Fibroblast of lung (primary cell): ENCODE data around the gene MAPK13. TPM values are rescaled to one million over a fixed set of nuclear protein-coding genes. Genes with fewer than 3 reads are reported as not detected.
"Not testable (repeated sequence)": the region's sequence is repeated elsewhere in the genome, so short reads cannot be mapped to it uniquely, and the experiment has no call there.

Experiments
- DNase-seq, 2 donors: peaks; one replicate each; pipeline versions ENCODE4 v3.0.0 to v3.0.0-alpha.2; 2010; ENCODE audit warnings: low read depth in 2 of 2
- H2AFZ ChIP-seq: 2 replicates; pipeline ENCODE4 v1.5.1; 2012; ENCODE audit warnings: low read length, control low read depth, inconsistent platforms
- H3K27ac ChIP-seq: 2 replicates; pipeline ENCODE4 v1.5.1; 2011; ENCODE audit warnings: low read length, control low read depth; ENCODE audit not compliant: insufficient read depth
- H3K27me3 ChIP-seq: 2 replicates; pipeline ENCODE4 v1.5.1; 2011; ENCODE audit warnings: mild to moderate bottlenecking, low read length; ENCODE audit not compliant: control insufficient read depth, insufficient read depth
- H3K36me3 ChIP-seq: 2 replicates; pipeline ENCODE4 v1.5.1; 2011; ENCODE audit warnings: low read length; ENCODE audit not compliant: control insufficient read depth, insufficient read depth
- H3K4me1 ChIP-seq: 2 replicates; pipeline ENCODE4 v1.5.1; 2011; ENCODE audit warnings: low read length; ENCODE audit not compliant: control insufficient read depth, insufficient read depth; ENCODE audit errors: extremely low read depth
- H3K4me2 ChIP-seq: 2 replicates; pipeline ENCODE4 v1.5.1; 2011; ENCODE audit warnings: low read length, control low read depth; ENCODE audit not compliant: insufficient read depth; ENCODE audit errors: extremely low read depth
- H3K4me3 ChIP-seq, 4 experiments: fragments of 200-600 bp in 1 of 4; sonication (generic) in 1 of 4; replicated peaks in 1 of 4; 2 replicates each; pipeline ENCODE4 v1.5.1; 2011 to 2016; ENCODE audit warnings: low read length in 4 of 4, low read depth in 3 of 4, mild to moderate bottlenecking in 3 of 4, control low read depth in 2 of 4, inconsistent platforms in 1 of 4, mixed read lengths in 1 of 4; ENCODE audit not compliant: insufficient read depth in 1 of 4; ENCODE audit errors: control extremely low read depth in 1 of 4
- H3K79me2 ChIP-seq: 2 replicates; pipeline ENCODE4 v1.5.1; 2012; ENCODE audit warnings: mild to moderate bottlenecking, low read length, inconsistent platforms; ENCODE audit not compliant: control insufficient read depth, insufficient read depth
- H3K9ac ChIP-seq: 2 replicates; pipeline ENCODE4 v1.5.1; 2011; ENCODE audit warnings: mild to moderate bottlenecking, low read length, control low read depth; ENCODE audit not compliant: insufficient read depth
- H3K9me3 ChIP-seq: 2 replicates; pipeline ENCODE4 v1.5.1; 2012; ENCODE audit warnings: low read depth, low read length; ENCODE audit not compliant: control insufficient read depth, insufficient read depth
- H4K20me1 ChIP-seq: 2 replicates; pipeline ENCODE4 v1.5.1; 2011; ENCODE audit warnings: low read length; ENCODE audit not compliant: control insufficient read depth, insufficient read depth; ENCODE audit errors: extremely low read depth
- CTCF ChIP-seq, 2 donors: IDR thresholded peaks in 1 of 2; conservative IDR thresholded peaks in 1 of 2; 1 replicate in 1 of 2; 2 replicates in 1 of 2; pipeline ENCODE4 v1.5.1; 2011 to 2012; ENCODE audit warnings: low read length in 2 of 2, control low read depth in 1 of 2, inconsistent platforms in 1 of 2, low read depth in 1 of 2, mild to moderate bottlenecking in 1 of 2
- EZH2 ChIP-seq: IDR thresholded peaks from 2 replicates; pipeline ENCODE4 v1.5.1; 2012; ENCODE audit warnings: low read length, control low read depth, mild to moderate bottlenecking; ENCODE audit errors: missing control alignments
- polyA minus RNA-seq: library from RNA; depleted of rRNA, polyadenylated mRNA; stranded (reverse); fragments of >200 nt; gene quantifications from 2 replicates; pipeline ENCODE4 v1.2.3, GENCODE V29; 2011; ENCODE audit warnings: low replicate concordance
- polyA plus RNA-seq, 2 donors: library from polyadenylated mRNA; depleted of rRNA in 1 of 2; stranded (reverse) in 1 of 2; unstranded in 1 of 2; fragments of >200 nt; gene quantifications; 2 replicates each; pipeline ENCODE4 v1.2.1, GENCODE V29; 2011 to 2012; ENCODE audit warnings: missing spikeins in 1 of 2
- total RNA-seq: library from RNA; depleted of rRNA; stranded (reverse); fragments of >200 nt; gene quantifications from 2 replicates; pipeline ENCODE4 v1.2.1, GENCODE V29; 2014

Gene MAPK13
- total RNA-seq (5.4 and 7.6 TPM in 2 replicates), polyA plus RNA-seq (3.0 and 6.8 TPM in 2 replicates), polyA minus RNA-seq (4.1 and 21.0 TPM in 2 replicates)
- polyA plus RNA-seq (2012), result 2.9 and 8.3 TPM in 2 replicates

- peak in 1 of 2 donors; percentile 15 for DNase-seq
- Histone ChIP-seq H3K4me1 (peaks cover 31% of the 10 kb centered on the region), H2AFZ (peak within 1 kb of the TSS; percentile 43)
Observed at GRCh38 chr6:36129941-36130666, at the start of gene MAPK13. Gene MAPK13 (plus strand): TSS chr6:36130513. CDS start chr6:36130583, 70 bp downstream.

GRCh38 chr6:36082318-36082717 is 48.0 kb upstream of the MAPK13 start:
- H3K36me3 ChIP-seq, result peaks cover 9% of the 10 kb centered on the region
- TF ChIP-seq CTCF (conservative IDR thresholded peaks at IDR 0.05 in 1 of 2, IDR thresholded peaks at IDR 0.05 in 1 of 2; ENCODE audit: low read depth in 1 of 2, low read length in 2 of 2) (no peak), EZH2 (no peak)

More at GRCh38 chr6:36129941-36130666, at the start of gene MAPK13:
- H3K27me3 ChIP-seq, result no peaks in the 10 kb centered on the region
- H3K4me2 ChIP-seq, result peak within 1 kb of the TSS; percentile 66
- H3K27ac ChIP-seq, result peak within 1 kb of the TSS; percentile 53
- TF ChIP-seq EZH2, result no peak
- no peak for TF ChIP-seq CTCF (conservative IDR thresholded peaks at IDR 0.05 in 1 of 2, IDR thresholded peaks at IDR 0.05 in 1 of 2; ENCODE audit: low read depth in 1 of 2, low read length in 2 of 2)
- no peaks in the 10 kb centered on the region for H4K20me1 ChIP-seq
- H3K9ac ChIP-seq, result peak within 1 kb of the TSS; percentile 32
- H3K36me3 ChIP-seq, result no peaks in the 10 kb centered on the region
- H3K9me3 ChIP-seq, result no peaks in the 10 kb centered on the region
- no peak within 1 kb of the TSS for H3K4me3 ChIP-seq
- no peaks in the 10 kb centered on the region for H3K79me2 ChIP-seq

GRCh38 chr6:36083446-36083845 is 46.9 kb upstream of the MAPK13 start:
- no peak overlapping the region for H3K27ac ChIP-seq
- peak in 1 of 2 donors; percentile 6 for DNase-seq
- no peak overlapping the region for H3K4me3 ChIP-seq
- no peaks in the 10 kb centered on the region for H3K27me3 ChIP-seq
- no peak overlapping the region for H2AFZ ChIP-seq
- no peaks in the 10 kb centered on the region for H4K20me1 ChIP-seq
- no peak overlapping the region for H3K9ac ChIP-seq
- TF ChIP-seq EZH2 (no peak), CTCF (conservative IDR thresholded peaks at IDR 0.05 in 1 of 2, IDR thresholded peaks at IDR 0.05 in 1 of 2; ENCODE audit: low read depth in 1 of 2, low read length in 2 of 2) (no peak)
- no peaks in the 10 kb centered on the region for H3K79me2 ChIP-seq
- H3K4me1 ChIP-seq, result no peaks in the 10 kb centered on the region
- H3K9me3 ChIP-seq, result no peaks in the 10 kb centered on the region
- H3K36me3 ChIP-seq, result peaks cover 9% of the 10 kb centered on the region
- no peak overlapping the region for H3K4me2 ChIP-seq

More at GRCh38 chr6:36082318-36082717, 48.0 kb upstream of the MAPK13 start:
- Histone ChIP-seq H4K20me1 (no peaks in the 10 kb centered on the region), H3K4me1 (no peaks in the 10 kb centered on the region), H3K9ac (no peak overlapping the region), H3K4me2 (no peak overlapping the region), H3K27me3 (no peaks in the 10 kb centered on the region), H2AFZ (no peak overlapping the region), H3K4me3 (no peak overlapping the region), H3K27ac (no peak overlapping the region), H3K79me2 (no peaks in the 10 kb centered on the region), H3K9me3 (no peaks in the 10 kb centered on the region)
- no peak for DNase-seq

- H3K36me3 ChIP-seq, result not testable (repeated sequence)
Observed at GRCh38 chr6:36088204-36088603, 42.1 kb upstream of the MAPK13 start.

More at GRCh38 chr6:36088204-36088603, 42.1 kb upstream of the MAPK13 start:
- H2AFZ ChIP-seq, H3K27me3 ChIP-seq, H3K4me2 ChIP-seq, H3K9me3 ChIP-seq, H4K20me1 ChIP-seq, H3K27ac ChIP-seq, DNase-seq, H3K4me1 ChIP-seq, H3K79me2 ChIP-seq, H3K4me3 ChIP-seq, H3K9ac ChIP-seq: not testable (repeated sequence)
